A673 (cell line): ENCODE results near the gene TMEM8B. TPM values are rescaled to one million over a fixed set of nuclear protein-coding genes. Genes with fewer than 3 reads are reported as not detected.
A peak's percentile ranks its signal among the peaks of the same experiment; 100 is the strongest.

ENCODE experiments used
- BruUV-seq: library from RNA; stranded (reverse); fragments of 400-500 nt; replicated peaks from 2 replicates; lab custom pipeline; 2021; lab: Mats Ljungman, UMichigan
- CTCF ChIA-PET: fragments of 300-600 bp; sonication (Branson Sonifier 250); formaldehyde crosslinking; loops from one replicate; lab custom pipeline; 2022; ENCODE audit warnings: antibody characterized with exemption; lab: Charles Lee
- POLR2A ChIA-PET: fragments of 300-600 bp; sonication (Branson Sonifier 250); formaldehyde crosslinking; loops from one replicate; lab custom pipeline; 2022; ENCODE audit warnings: antibody characterized with exemption; ENCODE audit not compliant: low non-redundant PET; lab: Charles Lee
- DNase-seq: peaks from one replicate; pipeline ENCODE4 v3.0.0-alpha.2; 2015; ENCODE audit warnings: low spot score
- H3K27ac ChIP-seq: fragments of 200-600 bp; sonication (generic); 2 replicates; pipeline ENCODE4 v1.5.1; 2016; ENCODE audit warnings: mixed run types, low read depth, mild to moderate bottlenecking, mixed read lengths, antibody characterized with exemption, low read length; ENCODE audit not compliant: poor library complexity, severe bottlenecking
- H3K27me3 ChIP-seq: fragments of 200-600 bp; sonication (generic); replicated peaks from 2 replicates; pipeline ENCODE4 v1.6.1; 2017; ENCODE audit warnings: mixed run types, low read depth, mild to moderate bottlenecking, mixed read lengths, antibody characterized with exemption, low read length; ENCODE audit not compliant: insufficient read depth, poor library complexity
- H3K36me3 ChIP-seq: fragments of 200-600 bp; sonication (generic); 2 replicates; pipeline ENCODE4 v1.6.1; 2016; ENCODE audit warnings: mixed run types, mild to moderate bottlenecking, mixed read lengths, antibody characterized with exemption, low read length; ENCODE audit not compliant: insufficient read depth, poor library complexity, severe bottlenecking
- H3K4me1 ChIP-seq: fragments of 200-600 bp; sonication (generic); 2 replicates; pipeline ENCODE4 v1.6.1; 2017; ENCODE audit warnings: mixed run types, mild to moderate bottlenecking, mixed read lengths, antibody characterized with exemption, low read length; ENCODE audit not compliant: insufficient read depth, poor library complexity, severe bottlenecking
- H3K4me3 ChIP-seq: fragments of 200-600 bp; sonication (generic); 2 replicates; pipeline ENCODE4 v1.5.1; 2016; ENCODE audit warnings: low read depth, mixed run types, mild to moderate bottlenecking, mixed read lengths, low read length; ENCODE audit not compliant: poor library complexity, severe bottlenecking
- H3K9me3 ChIP-seq: fragments of 200-600 bp; sonication (generic); 2 replicates; pipeline ENCODE4 v1.6.1; 2016; ENCODE audit warnings: mixed run types, low read depth, mild to moderate bottlenecking, mixed read lengths, antibody characterized with exemption, low read length; ENCODE audit not compliant: poor library complexity, severe bottlenecking
- EZH2 ChIP-seq: fragments of 200-600 bp; sonication (generic); IDR thresholded peaks from 2 replicates; pipeline ENCODE4 v1.6.1; 2017; ENCODE audit warnings: borderline replicate concordance, low read depth, mild to moderate bottlenecking, mixed read lengths, antibody characterized with exemption, low read length; ENCODE audit not compliant: poor library complexity, severe bottlenecking
- intact Hi-C: fragments of 100-400 bp; cut with micrococcal nuclease; formaldehyde crosslinking; loops from one replicate; pipeline ENCODE4 v1.10.0; 2022; ENCODE audit not compliant: unreplicated experiment
- total RNA-seq: library from RNA; stranded (reverse); gene quantifications from 2 replicates; pipeline ENCODE4 v1.2.3, GENCODE V29; 2021
- TF ChIP-seq, protein P1 (sequence below): fragments of 300-800, 200-600 bp; sonication (generic); conservative IDR thresholded peaks from 2 replicates; pipeline ENCODE4 v1.5.1; 2017; ENCODE audit warnings: low read depth, mild to moderate bottlenecking, antibody characterized with exemption, low read length, moderate library complexity, mixed read lengths

Gene TMEM8B
- total RNA-seq, 1 experiment from 2014 or later: 6.9 TPM

DNA sequence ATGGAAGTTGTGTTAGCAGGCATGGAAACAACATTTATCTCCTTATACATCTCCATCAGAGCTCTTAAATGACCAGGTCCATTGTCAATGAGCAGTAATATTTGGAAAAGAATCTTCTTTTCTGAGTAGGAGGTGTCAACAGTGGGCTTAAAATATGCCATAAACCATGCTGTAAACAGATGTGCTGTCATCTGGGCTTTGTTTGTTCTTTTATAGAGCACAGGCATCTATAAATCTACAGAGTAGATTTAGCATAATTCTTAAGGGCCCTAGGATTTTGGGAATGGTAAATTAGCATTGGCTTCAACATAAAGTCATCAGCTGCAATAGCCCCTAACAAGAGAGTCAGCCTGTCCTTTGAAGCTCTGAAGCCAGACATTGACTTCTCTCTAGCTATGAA lies 69.3 kb downstream of the TMEM8B start:
- Histone ChIP-seq H3K4me3 (no peak overlapping the region), H3K4me1 (no peaks in the 10 kb centered on the region), H3K27ac (no peak overlapping the region), H3K36me3 (no peaks in the 10 kb centered on the region), H3K9me3 (no peaks in the 10 kb centered on the region), H3K27me3 (no peaks in the 10 kb centered on the region)
- ChIA-PET POLR2A (no interaction called here), CTCF (no interaction called here)
- DNase-seq: no peak
- intact Hi-C loops: no loop called here
- TF ChIP-seq, protein P1, sequence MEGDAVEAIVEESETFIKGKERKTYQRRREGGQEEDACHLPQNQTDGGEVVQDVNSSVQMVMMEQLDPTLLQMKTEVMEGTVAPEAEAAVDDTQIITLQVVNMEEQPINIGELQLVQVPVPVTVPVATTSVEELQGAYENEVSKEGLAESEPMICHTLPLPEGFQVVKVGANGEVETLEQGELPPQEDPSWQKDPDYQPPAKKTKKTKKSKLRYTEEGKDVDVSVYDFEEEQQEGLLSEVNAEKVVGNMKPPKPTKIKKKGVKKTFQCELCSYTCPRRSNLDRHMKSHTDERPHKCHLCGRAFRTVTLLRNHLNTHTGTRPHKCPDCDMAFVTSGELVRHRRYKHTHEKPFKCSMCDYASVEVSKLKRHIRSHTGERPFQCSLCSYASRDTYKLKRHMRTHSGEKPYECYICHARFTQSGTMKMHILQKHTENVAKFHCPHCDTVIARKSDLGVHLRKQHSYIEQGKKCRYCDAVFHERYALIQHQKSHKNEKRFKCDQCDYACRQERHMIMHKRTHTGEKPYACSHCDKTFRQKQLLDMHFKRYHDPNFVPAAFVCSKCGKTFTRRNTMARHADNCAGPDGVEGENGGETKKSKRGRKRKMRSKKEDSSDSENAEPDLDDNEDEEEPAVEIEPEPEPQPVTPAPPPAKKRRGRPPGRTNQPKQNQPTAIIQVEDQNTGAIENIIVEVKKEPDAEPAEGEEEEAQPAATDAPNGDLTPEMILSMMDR: no peak
- no peak for TF ChIP-seq EZH2
- no TSS peak for BruUV-seq

DNA sequence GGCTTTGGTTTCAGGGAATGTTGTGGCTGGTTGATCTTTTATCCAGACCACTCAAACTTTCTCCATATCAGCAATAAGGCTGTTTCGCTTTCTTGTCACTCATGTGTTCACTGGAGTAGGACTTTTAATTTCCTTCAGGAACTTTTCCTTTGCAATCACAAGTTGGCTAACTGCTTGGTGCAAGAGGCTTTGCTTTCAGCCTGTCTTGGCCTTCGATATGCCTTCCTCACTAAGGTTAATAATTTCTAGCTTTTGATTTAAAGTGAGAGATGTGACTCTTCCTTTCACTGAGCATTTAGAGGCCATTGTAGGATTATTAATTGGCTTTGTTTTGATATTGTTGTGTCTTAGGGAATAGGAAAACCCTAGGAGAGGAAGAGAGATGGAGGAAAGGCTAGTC lies 70.0 kb downstream of the TMEM8B start:
- no peak for DNase-seq
- Histone ChIP-seq H3K9me3 (no peaks in the 10 kb centered on the region), H3K4me3 (no peak overlapping the region), H3K36me3 (no peaks in the 10 kb centered on the region), H3K27me3 (no peaks in the 10 kb centered on the region), H3K27ac (no peak overlapping the region), H3K4me1 (no peaks in the 10 kb centered on the region)
- intact Hi-C loops: no loop called here
- ChIA-PET POLR2A (no interaction called here), CTCF (interaction anchor here (0.6 kb wide), 1 partner anchor 9 kb away, joined by 3 read pairs; no protein-coding TSS in a partner anchor)
- no peak for TF ChIP-seq EZH2
- TF ChIP-seq, protein P1: no peak
- BruUV-seq: no TSS peak

DNA sequence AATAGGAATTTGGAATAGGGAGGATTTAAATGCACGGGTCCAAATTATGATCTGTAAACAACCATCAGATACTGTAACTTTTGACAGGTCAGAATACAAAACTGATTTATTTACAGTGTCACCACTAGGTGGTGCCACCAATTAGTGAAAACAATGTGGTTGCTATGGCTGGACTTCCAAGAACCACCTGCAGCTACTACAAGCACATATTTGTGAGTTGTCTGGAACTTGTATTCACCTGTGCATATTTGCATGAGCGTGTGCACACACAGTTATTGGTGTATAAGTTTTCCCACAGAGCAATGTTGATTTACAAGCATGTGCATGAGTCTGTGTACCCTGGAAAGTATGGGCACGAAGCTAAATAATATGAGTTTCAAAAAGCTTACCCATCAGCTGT lies 74.0 kb downstream of the TMEM8B start:
- Histone ChIP-seq H3K4me3 (no peak overlapping the region), H3K36me3 (no peaks in the 10 kb centered on the region), H3K27ac (no peak overlapping the region), H3K9me3 (no peaks in the 10 kb centered on the region), H3K27me3 (no peaks in the 10 kb centered on the region), H3K4me1 (peaks cover 27% of the 10 kb centered on the region)
- intact Hi-C loops: loop anchor here (5.0 kb wide), 2 partner anchors 44 to 119 kb away; no protein-coding TSS in a partner anchor
- BruUV-seq: no TSS peak
- TF ChIP-seq, protein P1: peak; percentile 77
- TF ChIP-seq EZH2: no peak
- ChIA-PET CTCF (interaction anchor here (0.9 to 1.6 kb wide), 5 partner anchors 42 to 120 kb away, joined by 3 to 34 read pairs (median 5); partner anchors contain the start of genes FAM221B and TMEM8B), POLR2A (no interaction called here)
- peak; percentile 65 for DNase-seq
